Astrocyte of the cerebellum (primary cell): ENCODE results near the gene STXBP2.

Experiments
- DNase-seq: peaks from one replicate; pipeline ENCODE4 v3.0.0-alpha.2; 2011; ENCODE audit warnings: low read depth
- H3K4me3 ChIP-seq: 2 replicates; pipeline ENCODE4 v1.5.1; 2011; ENCODE audit warnings: mild to moderate bottlenecking, low read depth, low read length, moderate library complexity
- CTCF ChIP-seq: IDR thresholded peaks from 2 replicates; pipeline ENCODE4 v1.5.1; 2012; ENCODE audit warnings: low read length, low read depth, moderate library complexity, mild to moderate bottlenecking; ENCODE audit errors: missing control alignments
- in situ Hi-C: cut with HindIII; loops from 2 replicates; pipeline ENCODE4 v1.10.0; 2017; ENCODE audit warnings: low sequenced_read_pairs

The STXBP2 gene

DNA sequence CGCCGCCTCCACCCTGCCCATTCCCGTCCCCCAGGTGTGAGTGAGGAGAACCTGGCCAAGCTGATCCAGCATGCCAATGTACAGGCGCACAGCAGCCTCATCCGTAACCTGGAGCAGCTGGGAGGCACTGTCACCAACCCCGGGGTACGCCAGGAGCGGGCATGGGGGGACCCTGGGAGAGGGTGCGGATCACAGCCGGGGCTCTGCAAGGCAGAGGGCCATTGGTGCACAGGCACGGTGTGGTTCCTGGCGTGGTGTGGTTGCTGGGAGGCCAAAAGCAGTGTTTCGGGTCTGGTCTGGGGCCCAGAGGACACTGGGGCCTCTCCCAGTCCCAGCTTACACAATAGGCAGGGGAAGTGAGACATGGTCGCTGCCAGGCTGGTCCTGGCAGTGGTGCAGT, 8.3 kb downstream of the STXBP2 start:
- no peak overlapping the region for H3K4me3 ChIP-seq
- no peak for DNase-seq
- in situ Hi-C loops: no loop called here
- TF ChIP-seq CTCF: no peak

DNA sequence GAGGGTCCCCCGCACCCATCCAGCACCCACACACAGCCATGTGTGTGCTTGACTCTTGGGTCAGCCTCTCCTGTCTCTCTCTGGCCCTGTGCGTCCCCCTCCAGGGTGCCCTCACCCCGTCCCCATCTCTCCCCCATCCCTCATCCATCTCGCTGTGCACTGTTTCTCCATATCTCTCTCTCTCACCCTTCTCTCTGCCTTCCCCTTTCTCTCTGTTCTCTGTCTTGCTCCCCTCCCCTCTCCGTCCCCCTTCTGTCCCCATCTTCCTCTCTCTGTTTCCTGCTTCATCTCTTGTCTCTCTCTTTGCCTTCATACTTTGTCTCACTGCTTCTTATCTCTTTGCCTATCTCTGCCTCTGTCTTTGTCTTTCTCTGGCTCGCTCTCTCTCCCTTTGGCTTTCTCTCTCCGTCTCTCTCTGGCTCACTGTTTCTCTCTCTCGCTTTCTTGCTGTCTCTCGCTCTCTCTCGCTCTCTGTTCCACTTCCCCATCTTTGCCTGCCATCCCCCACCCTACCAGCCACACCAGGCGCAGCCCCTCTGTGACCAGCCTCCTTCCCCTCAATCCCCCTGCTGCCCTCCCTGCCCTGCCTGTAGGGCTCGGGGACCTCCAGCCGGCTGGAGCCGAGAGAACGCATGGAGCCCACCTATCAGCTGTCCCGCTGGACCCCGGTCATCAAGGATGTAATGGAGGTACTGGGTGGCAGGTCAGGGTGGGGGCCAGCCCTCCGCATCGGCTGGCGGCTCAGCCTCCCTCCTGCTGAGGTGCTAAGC, 8.9 kb downstream of the STXBP2 start:
- TF ChIP-seq CTCF: no peak
- no peak for DNase-seq
- H3K4me3 ChIP-seq: no peak overlapping the region
- in situ Hi-C loops: no loop called here

GRCh38 chr19:7646426-7646700, 9.5 kb downstream of the STXBP2 start:
- TF ChIP-seq CTCF: no peak
- H3K4me3 ChIP-seq: no peak overlapping the region
- in situ Hi-C loops: no loop called here

DNA sequence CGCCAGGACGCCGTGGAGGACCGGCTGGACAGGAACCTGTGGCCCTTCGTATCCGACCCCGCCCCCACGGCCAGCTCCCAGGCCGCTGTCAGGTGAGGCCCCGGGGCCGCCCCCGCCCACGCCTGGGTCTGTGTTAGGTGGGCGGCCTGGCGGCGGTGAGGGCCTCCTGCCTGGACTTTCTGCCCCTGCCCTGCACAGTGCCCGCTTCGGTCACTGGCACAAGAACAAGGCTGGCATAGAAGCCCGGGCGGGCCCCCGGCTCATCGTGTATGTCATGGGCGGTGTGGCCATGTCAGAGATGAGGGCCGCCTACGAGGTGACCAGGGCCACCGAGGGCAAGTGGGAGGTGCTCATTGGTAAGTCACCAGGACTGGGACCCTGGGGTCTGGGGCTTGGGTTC, 10.2 kb downstream of the STXBP2 start:
- no peak overlapping the region for H3K4me3 ChIP-seq
- no peak for TF ChIP-seq CTCF
- in situ Hi-C loops: no loop called here
- no peak for DNase-seq

More at GRCh38 chr19:7646426-7646700, 9.5 kb downstream of the STXBP2 start:
- no peak for DNase-seq

DNA sequence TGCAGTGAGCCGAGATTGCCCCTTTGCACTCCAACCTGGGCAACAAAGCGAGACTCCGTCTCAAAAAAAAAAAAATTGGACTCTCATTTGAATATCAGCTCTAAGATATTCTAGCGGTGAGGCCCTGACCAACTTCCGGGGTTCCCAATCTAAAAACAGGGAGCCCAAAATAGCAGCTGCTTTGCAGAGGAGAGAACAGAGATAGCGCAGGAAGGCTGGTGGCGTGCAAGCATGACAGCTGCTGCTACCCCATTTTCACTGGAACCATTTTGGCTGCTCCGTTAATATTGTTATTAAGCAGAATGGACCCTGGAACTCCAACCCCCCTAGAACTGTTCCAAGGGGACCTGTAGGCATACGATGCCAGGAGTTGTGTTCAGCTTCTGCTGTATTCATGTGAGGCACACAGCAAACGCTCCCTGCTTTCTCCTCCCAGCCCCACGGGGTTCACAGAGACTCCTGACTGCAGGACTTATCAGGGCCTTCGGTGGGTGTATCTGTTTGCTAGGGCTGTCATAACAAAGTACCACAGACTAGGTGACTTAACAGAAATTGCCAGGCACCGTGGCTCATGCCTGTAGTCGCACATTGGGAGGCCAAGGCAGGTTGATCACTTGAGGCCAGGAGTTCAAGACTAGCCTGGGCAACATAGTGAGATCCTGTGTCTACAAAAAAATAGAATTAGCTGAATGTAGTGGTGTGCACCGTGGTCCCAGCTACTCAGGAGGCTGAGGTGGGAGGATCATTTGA, 11.5 kb downstream of the STXBP2 start:
- DNase-seq: no peak
- in situ Hi-C loops: no loop called here
- no peak overlapping the region for H3K4me3 ChIP-seq
- no peak for TF ChIP-seq CTCF

DNA sequence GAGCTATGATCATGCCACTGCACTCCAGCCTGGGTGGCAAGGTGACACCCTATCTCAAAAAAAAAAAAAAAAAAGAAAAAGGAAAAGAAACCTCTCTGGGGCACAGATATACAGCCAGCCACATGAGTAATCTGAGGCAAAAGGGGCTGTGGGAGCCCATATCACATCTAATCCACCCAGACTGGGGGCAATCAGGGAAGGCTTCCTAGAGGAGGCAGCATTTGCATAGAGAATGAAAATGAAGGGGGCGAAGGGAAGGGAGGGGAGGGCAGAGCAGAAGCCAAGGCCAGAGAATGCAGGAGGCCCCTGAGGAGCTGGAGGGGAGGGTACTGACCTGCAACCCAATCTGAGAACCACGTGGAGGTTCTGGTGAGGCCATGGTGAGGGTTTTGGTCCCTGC, 13.2 kb downstream of the STXBP2 start:
- TF ChIP-seq CTCF: no peak
- in situ Hi-C loops: no loop called here
- DNase-seq: no peak
- H3K4me3 ChIP-seq: no peak overlapping the region
